ENCODE measurements around the gene TTC7B. TPM values are rescaled to one million over a fixed set of nuclear protein-coding genes. Genes with fewer than 3 reads are reported as not detected.
"Not testable (repeated sequence)": the region's sequence is repeated elsewhere in the genome, so short reads cannot be mapped to it uniquely, and the experiment has no call there.

TTC7B gene, protein sequence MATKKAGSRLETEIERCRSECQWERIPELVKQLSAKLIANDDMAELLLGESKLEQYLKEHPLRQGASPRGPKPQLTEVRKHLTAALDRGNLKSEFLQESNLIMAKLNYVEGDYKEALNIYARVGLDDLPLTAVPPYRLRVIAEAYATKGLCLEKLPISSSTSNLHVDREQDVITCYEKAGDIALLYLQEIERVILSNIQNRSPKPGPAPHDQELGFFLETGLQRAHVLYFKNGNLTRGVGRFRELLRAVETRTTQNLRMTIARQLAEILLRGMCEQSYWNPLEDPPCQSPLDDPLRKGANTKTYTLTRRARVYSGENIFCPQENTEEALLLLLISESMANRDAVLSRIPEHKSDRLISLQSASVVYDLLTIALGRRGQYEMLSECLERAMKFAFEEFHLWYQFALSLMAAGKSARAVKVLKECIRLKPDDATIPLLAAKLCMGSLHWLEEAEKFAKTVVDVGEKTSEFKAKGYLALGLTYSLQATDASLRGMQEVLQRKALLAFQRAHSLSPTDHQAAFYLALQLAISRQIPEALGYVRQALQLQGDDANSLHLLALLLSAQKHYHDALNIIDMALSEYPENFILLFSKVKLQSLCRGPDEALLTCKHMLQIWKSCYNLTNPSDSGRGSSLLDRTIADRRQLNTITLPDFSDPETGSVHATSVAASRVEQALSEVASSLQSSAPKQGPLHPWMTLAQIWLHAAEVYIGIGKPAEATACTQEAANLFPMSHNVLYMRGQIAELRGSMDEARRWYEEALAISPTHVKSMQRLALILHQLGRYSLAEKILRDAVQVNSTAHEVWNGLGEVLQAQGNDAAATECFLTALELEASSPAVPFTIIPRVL
- 10 to 100 TPM in 2 of 4 donors, 1 to 10 TPM in 2; 3.3 to 18.1 (median 10.0) TPM for total RNA-seq

- intact Hi-C loops (cut with DNase I) = no loop called here
- Histone ChIP-seq H3K9me3 (no peaks in the 10 kb centered on the region), H3K27ac (peak within 1 kb of the TSS in 2 of 4 donors; percentile 29 to 77), H3K4me3 (peak within 1 kb of the TSS; percentile 41 to 80 (median 56)), H3K27me3 (peaks cover 0 to 5% (median 0%) of the 10 kb centered on the region in 4 donors), H3K36me3 (no peaks in the 10 kb centered on the region), H3K4me1 (peaks cover 0 to 41% (median 9%) of the 10 kb centered on the region in 3 donors)
- no peak for DNase-seq
- TF ChIP-seq POLR2A (IDR thresholded peaks at IDR 0.05) (no peak), CTCF (IDR thresholded peaks at IDR 0.05) (peak in 1 of 6 experiments; percentile 24)
- 0% methylated on average over 2 of the region's 111 CpGs; no CpG with 5 or more reads in 1 of the 2 donors for WGBS, 2 donors
These were observed at the start of gene TTC7B for GRCh38 chr14:90815822-90816662. Gene TTC7B, minus strand, starts transcription at chr14:90816430. Its CDS starts 135 bp downstream, at chr14:90816295.

- Histone ChIP-seq H3K4me1 (no peaks in the 10 kb centered on the region), H3K27me3 (no peaks in the 10 kb centered on the region), H3K36me3 (no peaks in the 10 kb centered on the region), H3K9me3 (no peaks in the 10 kb centered on the region), H3K27ac (no peak overlapping the region), H3K4me3 (no peak overlapping the region)
- TF ChIP-seq POLR2A (IDR thresholded peaks at IDR 0.05) (no peak), CTCF (IDR thresholded peaks at IDR 0.05) (no peak)
- 88 to 91% methylated on average over 2 of the region's 2 CpGs for WGBS, 2 donors
- no peak for DNase-seq
- intact Hi-C loops (cut with DNase I) = no loop called here
These were observed 48.5 kb upstream of the TTC7B start for GRCh38 chr14:90864741-90865140.

DNA sequence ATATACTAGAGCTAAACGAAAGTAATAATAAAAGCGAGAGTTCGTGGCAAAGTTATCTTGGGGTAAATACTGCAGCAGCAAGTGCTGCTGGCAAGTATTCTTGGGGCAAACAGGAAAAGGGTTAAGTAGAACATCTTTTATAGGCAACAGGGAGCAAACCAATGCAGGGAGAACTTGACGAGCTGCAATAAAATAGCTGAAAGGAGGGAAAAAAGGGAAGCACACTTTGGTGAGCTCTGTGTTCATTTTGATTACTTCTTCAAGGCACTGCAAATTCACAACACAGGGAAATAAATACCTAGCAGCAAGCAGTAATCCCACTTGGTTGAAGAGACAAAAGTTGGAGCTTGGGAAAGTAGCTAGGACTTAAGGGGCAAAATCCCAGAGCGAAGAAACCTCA is 42.3 kb upstream of the TTC7B start:
- 47 to 76% methylated on average over 5 of the region's 5 CpGs for WGBS, 2 donors
- no peaks in the 10 kb centered on the region for H3K9me3 ChIP-seq
- H3K4me3 ChIP-seq = peak overlapping the region in 1 of 4 donors; percentile 43
- H3K36me3 ChIP-seq = no peaks in the 10 kb centered on the region
- no peak overlapping the region for H3K27ac ChIP-seq
- TF ChIP-seq CTCF (IDR thresholded peaks at IDR 0.05) = no peak
- no peak for TF ChIP-seq POLR2A (IDR thresholded peaks at IDR 0.05)
- H3K4me1 ChIP-seq = no peaks in the 10 kb centered on the region
- DNase-seq = no peak
- no peaks in the 10 kb centered on the region for H3K27me3 ChIP-seq
- intact Hi-C loops (cut with DNase I) = no loop called here

DNA sequence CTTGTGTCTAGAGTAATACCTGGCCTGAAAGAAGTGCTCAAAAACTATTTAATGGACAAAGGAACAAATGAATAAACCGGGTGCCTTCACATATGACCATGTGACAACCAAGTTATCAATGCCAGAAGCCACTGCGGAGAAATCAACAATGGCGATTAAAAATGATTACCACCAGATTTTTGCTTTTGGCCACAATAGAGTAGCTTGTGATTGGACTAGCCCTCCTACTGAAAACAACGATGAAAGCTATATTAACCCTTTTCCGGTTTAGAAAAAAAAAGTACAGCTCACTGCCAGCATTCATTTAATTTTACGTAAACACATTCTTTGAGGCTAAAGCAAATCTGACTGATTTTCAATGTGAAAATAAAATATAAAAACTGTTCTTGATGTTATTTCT is 41.6 kb upstream of the TTC7B start:
- Histone ChIP-seq H3K27ac (no peak overlapping the region), H3K27me3 (no peaks in the 10 kb centered on the region), H3K4me3 (peak overlapping the region in 1 of 4 donors; percentile 43), H3K36me3 (no peaks in the 10 kb centered on the region), H3K4me1 (no peaks in the 10 kb centered on the region), H3K9me3 (no peaks in the 10 kb centered on the region)
- TF ChIP-seq CTCF (IDR thresholded peaks at IDR 0.05) = no peak
- no peak for TF ChIP-seq POLR2A (IDR thresholded peaks at IDR 0.05)
- WGBS, 2 donors = 73 to 83% methylated on average over 6 of the region's 6 CpGs
- no peak for DNase-seq
- intact Hi-C loops (cut with DNase I) = no loop called here

GRCh38 chr14:90856115-90856514 is 39.9 kb upstream of the TTC7B start:
- H3K4me3 ChIP-seq; intact Hi-C loops (cut with DNase I); H3K27ac ChIP-seq; DNase-seq; H3K36me3 ChIP-seq; H3K4me1 ChIP-seq; H3K9me3 ChIP-seq; H3K27me3 ChIP-seq: not testable (repeated sequence)
- 87 to 89% methylated on average over 5 of the region's 5 CpGs for WGBS, 2 donors

All from esophagus squamous epithelium (tissue), 5 donors.